Upper lobe of left lung (tissue), 4 donors: ENCODE data around the gene ATP6V0C.

Source experiments
- CTCF ChIP-seq, 6 experiments: fragments of 450-650 bp in 4 of 6; fragments of 200-600 bp in 2 of 6; sonication (generic) in 2 of 6; IDR thresholded peaks; one replicate each; pipeline ENCODE4 v1.5.1; 2016 to 2019; ENCODE audit warnings: antibody characterized with exemption in 6 of 6
- EP300 ChIP-seq, 4 donors: sonication (generic); formaldehyde crosslinking; IDR thresholded peaks; one replicate each; pipeline ENCODE4 v1.5.1; 2017; ENCODE audit warnings: antibody characterized with exemption in 4 of 4, control low read depth in 2 of 4
- POLR2A ChIP-seq, 4 donors: fragments of 450-650 bp; IDR thresholded peaks; one replicate each; pipeline ENCODE4 v1.5.1; 2016 to 2017; ENCODE audit warnings: antibody characterized with exemption in 4 of 4, mild to moderate bottlenecking in 2 of 4

GRCh38 chr16:2471653-2472487 lies 41.9 kb upstream of the ATP6V0C start:
- TF ChIP-seq CTCF (IDR thresholded peaks at IDR 0.05) (no peak), POLR2A (IDR thresholded peaks at IDR 0.05) (no peak), EP300 (IDR thresholded peaks at IDR 0.05) (no peak)
